DOHH2 (cell line): ENCODE results near the gene GYG2.

Experiments
- H3F3A ChIP-seq: fragments of 200-600 bp; sonication (generic), shearing (Covaris generic); 2 replicates; pipeline ENCODE4 v1.6.0; 2016; ENCODE audit warnings: antibody characterized with exemption, mild to moderate bottlenecking; ENCODE audit not compliant: control insufficient read depth, insufficient read depth
- H3K27ac ChIP-seq: fragments of 200-600 bp; sonication (generic); 2 replicates; pipeline ENCODE4 v1.5.1; 2014; ENCODE audit warnings: low read depth, mild to moderate bottlenecking, low read length, moderate library complexity
- H3K27me3 ChIP-seq: fragments of 200-600 bp; sonication (generic); 2 replicates; pipeline ENCODE4 v1.6.1; 2014; ENCODE audit warnings: mild to moderate bottlenecking, low read length, mixed read lengths; ENCODE audit not compliant: control insufficient read depth
- H3K36me3 ChIP-seq: fragments of 200-600 bp; sonication (generic); 2 replicates; pipeline ENCODE4 v1.6.1; 2014; ENCODE audit warnings: mild to moderate bottlenecking, low read length, moderate library complexity, mixed read lengths; ENCODE audit not compliant: control insufficient read depth
- H3K4me1 ChIP-seq: fragments of 200-600 bp; sonication (generic); 2 replicates; pipeline ENCODE4 v1.6.1; 2014; ENCODE audit warnings: mild to moderate bottlenecking, low read length, mixed read lengths; ENCODE audit not compliant: control insufficient read depth
- H3K4me2 ChIP-seq: fragments of 200-600 bp; sonication (generic); 2 replicates; pipeline ENCODE4 v1.6.0; 2014; ENCODE audit warnings: mild to moderate bottlenecking, low read length, moderate library complexity
- H3K4me3 ChIP-seq: fragments of 200-600 bp; sonication (generic); 2 replicates; pipeline ENCODE4 v1.5.1; 2014; ENCODE audit warnings: mild to moderate bottlenecking, low read length, mixed read lengths
- H3K79me2 ChIP-seq: fragments of 200-600 bp; sonication (generic); 2 replicates; pipeline ENCODE4 v1.6.1; 2014; ENCODE audit warnings: mild to moderate bottlenecking, low read length, mixed read lengths; ENCODE audit not compliant: control insufficient read depth
- H3K9me2 ChIP-seq: fragments of 200-600 bp; sonication (generic); replicated peaks from 2 replicates; pipeline ENCODE4 v1.6.1; 2014; ENCODE audit warnings: mild to moderate bottlenecking, low read length, mixed read lengths; ENCODE audit not compliant: control insufficient read depth
- H3K9me3 ChIP-seq: fragments of 200-600 bp; sonication (generic); 2 replicates; pipeline ENCODE4 v1.6.1; 2014; ENCODE audit warnings: antibody characterized with exemption, low read length, mixed read lengths; ENCODE audit not compliant: control insufficient read depth, insufficient read depth
- H4K20me1 ChIP-seq: fragments of 200-600 bp; sonication (generic); 2 replicates; pipeline ENCODE4 v1.6.0; 2014; ENCODE audit warnings: low read depth, mild to moderate bottlenecking, antibody characterized with exemption, low read length, moderate library complexity; ENCODE audit not compliant: control insufficient read depth, insufficient read depth
- CTCF ChIP-seq: fragments of 200-600 bp; sonication (generic); IDR thresholded peaks from one replicate; pipeline ENCODE4 v1.5.1; 2014; ENCODE audit warnings: antibody characterized with exemption, mild to moderate bottlenecking, low read depth, low read length; ENCODE audit not compliant: poor library complexity, severe bottlenecking
- EZH2phosphoT487 ChIP-seq: fragments of 200-600 bp; sonication (generic); IDR thresholded peaks from 2 replicates; pipeline ENCODE4 v1.6.1; 2017; ENCODE audit warnings: borderline replicate concordance, mild to moderate bottlenecking, antibody characterized with exemption, low read length, moderate library complexity, mixed read lengths

Gene GYG2

GRCh38 chrX:2824886-2825285 is 3.8 kb upstream of the GYG2 start:
- no peaks in the 10 kb centered on the region for H3K36me3 ChIP-seq
- H3K9me2 ChIP-seq, result no peaks in the 10 kb centered on the region
- H3K4me3 ChIP-seq, result no peak overlapping the region
- no peaks in the 10 kb centered on the region for H4K20me1 ChIP-seq
- no peaks in the 10 kb centered on the region for H3F3A ChIP-seq
- no peaks in the 10 kb centered on the region for H3K27me3 ChIP-seq
- H3K4me1 ChIP-seq, result no peaks in the 10 kb centered on the region
- no peak overlapping the region for H3K4me2 ChIP-seq
- no peak for TF ChIP-seq EZH2phosphoT487
- no peak for TF ChIP-seq CTCF
- H3K9me3 ChIP-seq, result no peaks in the 10 kb centered on the region
- no peak overlapping the region for H3K27ac ChIP-seq
- no peaks in the 10 kb centered on the region for H3K79me2 ChIP-seq

GRCh38 chrX:2828959-2829411 is 255 bp downstream of the GYG2 start:
- Histone ChIP-seq H3K27ac (no peak overlapping the region), H3K27me3 (no peaks in the 10 kb centered on the region), H3K79me2 (no peaks in the 10 kb centered on the region), H3K36me3 (no peaks in the 10 kb centered on the region), H3K9me2 (no peaks in the 10 kb centered on the region), H3F3A (no peaks in the 10 kb centered on the region), H4K20me1 (no peaks in the 10 kb centered on the region), H3K4me2 (no peak overlapping the region), H3K9me3 (no peaks in the 10 kb centered on the region), H3K4me3 (no peak overlapping the region), H3K4me1 (no peaks in the 10 kb centered on the region)
- TF ChIP-seq EZH2phosphoT487 (no peak), CTCF (no peak)

GRCh38 chrX:2829469-2830246 is 928 bp downstream of the GYG2 start:
- no peaks in the 10 kb centered on the region for H3F3A ChIP-seq
- no peaks in the 10 kb centered on the region for H3K9me2 ChIP-seq
- H3K27me3 ChIP-seq, result no peaks in the 10 kb centered on the region
- H3K36me3 ChIP-seq, result no peaks in the 10 kb centered on the region
- no peak for TF ChIP-seq CTCF
- TF ChIP-seq EZH2phosphoT487, result no peak
- no peak overlapping the region for H3K4me2 ChIP-seq
- no peaks in the 10 kb centered on the region for H3K4me1 ChIP-seq
- H3K4me3 ChIP-seq, result no peak overlapping the region
- no peaks in the 10 kb centered on the region for H3K9me3 ChIP-seq
- H4K20me1 ChIP-seq, result no peaks in the 10 kb centered on the region
- no peaks in the 10 kb centered on the region for H3K79me2 ChIP-seq
- H3K27ac ChIP-seq, result no peak overlapping the region
